GM21367 (cell line): ENCODE measurements around the gene HOXA13.

Experiments
- ATAC-seq: cut with Tn5 transposase; IDR thresholded peaks from one replicate; pipeline ENCODE4 v1.9.1; 2021; ENCODE audit not compliant: unreplicated experiment

The HOXA13 gene

DNA sequence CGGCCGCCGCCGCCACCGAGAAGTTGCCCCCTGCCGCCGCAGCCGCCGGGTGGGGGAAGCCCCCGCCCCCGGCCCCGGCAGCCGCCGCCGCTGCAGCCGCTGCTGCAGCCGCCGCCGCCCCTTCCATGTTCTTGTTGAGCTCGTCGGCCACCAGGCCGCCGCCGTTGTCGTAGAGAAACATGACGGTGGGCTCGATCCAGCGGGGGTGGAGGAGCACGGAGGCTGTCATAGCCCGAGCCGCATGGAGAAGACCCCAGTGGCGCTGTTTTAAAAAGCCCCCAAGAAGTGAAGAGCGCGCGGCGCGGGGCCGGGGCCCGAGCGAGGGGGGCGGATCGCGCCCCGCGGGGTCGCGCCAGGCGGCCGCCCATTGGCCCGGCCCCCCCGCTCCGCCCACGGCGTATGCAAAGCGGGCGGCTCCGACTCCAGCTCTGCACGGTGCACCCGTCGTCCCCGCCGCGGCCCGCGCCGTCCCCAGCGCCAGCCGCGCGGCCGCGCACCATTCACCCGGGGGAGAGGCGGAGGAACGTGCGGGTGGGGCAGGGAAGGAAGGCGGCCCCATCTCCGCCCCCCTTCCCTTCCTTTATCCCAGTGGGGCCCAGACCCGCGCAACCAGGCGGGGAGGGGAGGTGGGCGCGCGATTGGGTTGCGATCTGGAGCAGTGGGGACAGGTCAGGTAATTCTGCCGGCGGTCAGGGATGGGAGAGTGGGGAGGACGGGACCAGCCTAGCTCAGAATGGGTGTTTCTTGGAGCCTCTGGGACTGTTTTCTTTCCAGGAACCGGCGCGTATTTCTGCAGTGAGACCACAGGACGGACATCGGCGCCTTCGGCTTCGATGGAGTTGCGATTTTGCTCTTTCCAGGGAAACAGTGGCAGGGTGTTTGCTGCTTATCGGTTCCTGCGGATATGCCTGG lies at the start of gene HOXA13:
Gene HOXA13, minus strand, starts transcription at position 243 of the 912 bp plus-strand sequence. Its CDS starts 14 bp downstream, at position 229.
- no peak for ATAC-seq

DNA sequence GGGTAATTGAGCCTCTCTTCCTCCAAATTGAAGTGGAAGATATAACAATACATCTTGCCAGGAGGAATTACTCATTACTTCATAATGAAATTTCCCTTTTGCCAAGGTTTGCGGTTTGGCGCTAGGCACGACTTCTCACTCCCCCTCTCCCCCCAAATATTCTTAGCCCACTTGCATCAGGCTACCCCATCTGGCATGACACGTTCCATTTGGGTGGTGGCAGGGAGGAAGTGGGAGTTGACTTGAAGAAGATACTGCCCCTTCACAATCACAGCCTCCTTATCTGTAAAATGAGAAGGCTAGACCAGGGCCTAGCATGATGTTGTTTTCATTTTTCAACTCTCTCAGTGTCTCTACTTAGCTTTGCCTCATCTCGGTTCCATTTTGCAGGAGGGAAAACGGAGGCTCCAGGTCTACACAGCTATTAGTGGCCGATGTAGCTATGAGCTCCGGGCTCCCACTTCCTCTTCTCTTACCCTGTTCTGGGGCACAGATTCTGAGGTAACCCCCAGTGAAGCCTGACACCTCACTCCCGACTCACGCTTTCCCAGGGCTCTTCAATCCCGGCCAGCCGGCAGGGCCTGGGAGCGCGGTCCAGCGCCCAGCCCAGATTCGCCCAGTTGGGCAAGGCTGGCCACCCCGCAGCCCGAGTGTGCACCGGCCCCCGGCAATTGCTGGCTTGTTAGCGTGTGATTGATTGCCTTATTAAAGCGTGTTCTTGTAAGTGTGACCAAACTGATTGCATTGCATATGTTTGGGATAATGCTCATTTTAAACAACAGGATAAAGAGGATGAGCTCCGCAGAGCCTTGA lies 49.2 kb upstream of the HOXA13 start:
- no peak for ATAC-seq

DNA sequence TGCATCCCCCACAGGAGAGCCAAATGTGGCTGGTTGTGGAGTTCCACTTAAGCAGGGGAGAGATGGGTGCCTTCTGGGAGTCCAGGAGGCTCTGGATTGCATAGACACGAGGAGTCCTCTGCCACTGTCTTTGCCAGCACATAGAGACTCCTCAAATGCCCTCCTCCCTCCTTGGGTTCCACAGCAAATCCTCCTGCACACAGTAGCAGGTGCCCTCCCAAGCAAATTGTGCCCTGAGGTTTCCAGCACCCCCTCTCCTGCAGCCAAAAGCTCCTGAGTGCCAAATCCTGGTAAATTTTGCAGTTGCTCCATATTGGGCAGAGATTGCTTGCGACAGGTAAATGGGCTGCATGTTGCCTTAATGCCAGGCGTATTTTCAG lies 48.5 kb upstream of the HOXA13 start:
- no peak for ATAC-seq

DNA sequence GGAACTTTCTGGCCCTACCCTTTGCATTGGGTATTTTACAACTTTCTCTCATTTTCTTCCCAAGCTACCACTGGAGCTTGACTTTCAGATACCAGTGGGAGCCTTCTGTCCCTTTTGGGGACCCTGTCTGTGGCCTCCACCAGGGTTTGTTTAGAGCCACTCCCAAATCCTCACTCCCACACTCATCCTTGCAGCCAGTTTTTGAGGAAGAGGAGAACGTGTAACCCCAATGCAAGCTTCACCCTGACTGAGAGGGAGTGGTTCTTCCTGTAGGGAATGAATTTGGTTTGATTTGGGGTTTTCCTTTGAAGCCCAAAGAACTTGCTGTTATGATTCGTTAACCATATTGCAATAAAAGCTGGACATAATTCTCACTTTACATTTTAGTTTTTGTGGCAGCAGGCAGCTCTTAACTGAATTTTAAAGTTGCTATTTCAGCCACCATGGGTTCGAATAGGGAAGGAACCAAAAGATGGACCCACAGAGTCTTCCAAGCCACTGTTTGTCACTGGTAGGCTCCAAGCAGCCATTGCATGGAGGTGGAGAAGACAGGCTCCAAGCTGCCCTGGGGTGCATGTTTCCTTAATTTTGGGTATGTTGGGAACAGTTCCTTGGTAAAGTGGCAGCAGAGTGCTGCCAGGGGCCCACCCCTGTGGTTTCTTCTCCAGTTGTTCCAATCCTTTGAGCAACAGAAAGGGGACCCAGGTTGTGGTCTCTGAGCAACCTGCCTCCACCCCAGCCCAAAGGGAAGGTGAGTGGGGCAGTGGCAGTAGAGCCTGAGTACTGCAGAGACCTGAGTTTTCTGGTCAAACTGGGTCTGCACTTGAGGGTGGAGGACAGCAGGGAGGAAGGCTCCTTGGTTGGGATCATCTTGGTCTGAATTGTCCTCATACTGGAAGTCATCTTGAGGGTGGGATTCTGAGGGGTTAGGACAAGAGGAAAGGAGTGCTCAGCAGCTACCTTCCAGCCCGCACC lies 47.8 kb upstream of the HOXA13 start:
- no peak for ATAC-seq

DNA sequence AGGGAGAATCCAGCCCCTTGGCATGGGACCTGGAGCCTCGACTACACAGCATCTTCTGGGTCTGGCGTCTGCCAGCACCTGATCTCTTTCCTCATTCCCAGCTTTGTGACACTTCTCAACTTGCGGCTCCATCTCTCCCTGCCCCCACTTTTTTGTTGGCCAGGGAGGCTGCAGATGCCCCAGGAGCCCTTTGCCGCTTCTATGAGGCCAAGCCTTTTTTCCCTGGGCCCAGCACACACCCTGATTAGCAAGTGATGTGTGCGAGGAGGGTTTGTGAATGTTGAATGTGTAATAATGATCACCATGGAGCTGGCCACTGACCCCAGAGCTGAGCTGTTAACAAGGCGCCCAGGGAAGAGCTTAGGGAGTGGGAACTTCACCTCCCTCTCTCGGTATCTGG lies 47.1 kb upstream of the HOXA13 start:
- no peak for ATAC-seq

DNA sequence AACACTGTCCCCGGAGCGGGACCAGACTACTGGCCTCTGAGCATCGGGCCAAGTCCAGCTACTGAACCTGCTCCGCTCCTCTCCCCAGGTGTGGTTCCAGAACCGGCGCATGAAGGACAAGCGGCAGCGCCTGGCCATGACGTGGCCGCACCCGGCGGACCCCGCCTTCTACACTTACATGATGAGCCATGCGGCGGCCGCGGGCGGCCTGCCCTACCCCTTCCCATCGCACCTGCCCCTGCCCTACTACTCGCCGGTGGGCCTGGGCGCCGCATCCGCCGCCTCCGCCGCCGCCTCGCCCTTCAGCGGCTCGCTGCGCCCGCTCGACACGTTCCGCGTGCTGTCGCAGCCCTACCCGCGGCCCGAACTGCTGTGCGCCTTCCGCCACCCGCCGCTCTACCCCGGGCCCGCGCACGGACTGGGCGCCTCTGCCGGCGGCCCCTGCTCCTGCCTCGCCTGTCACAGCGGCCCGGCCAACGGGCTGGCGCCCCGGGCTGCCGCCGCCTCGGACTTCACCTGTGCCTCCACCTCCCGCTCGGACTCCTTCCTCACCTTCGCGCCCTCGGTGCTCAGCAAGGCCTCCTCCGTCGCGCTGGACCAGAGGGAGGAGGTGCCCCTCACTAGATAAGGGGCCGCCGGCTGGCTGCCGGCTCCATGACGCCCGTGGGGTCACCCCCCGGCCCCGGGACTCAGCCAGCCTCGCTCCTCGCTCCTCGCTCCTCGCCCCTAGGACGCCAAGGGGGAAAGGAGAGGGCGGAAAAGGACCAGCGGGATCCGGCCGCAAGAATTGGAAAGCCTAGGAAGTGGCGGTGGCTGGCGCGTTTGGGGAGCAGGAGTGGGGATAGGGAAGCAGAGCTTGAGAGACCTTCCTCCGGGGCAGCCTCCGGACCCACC lies 46.2 kb upstream of the HOXA13 start:
- no peak for ATAC-seq

DNA sequence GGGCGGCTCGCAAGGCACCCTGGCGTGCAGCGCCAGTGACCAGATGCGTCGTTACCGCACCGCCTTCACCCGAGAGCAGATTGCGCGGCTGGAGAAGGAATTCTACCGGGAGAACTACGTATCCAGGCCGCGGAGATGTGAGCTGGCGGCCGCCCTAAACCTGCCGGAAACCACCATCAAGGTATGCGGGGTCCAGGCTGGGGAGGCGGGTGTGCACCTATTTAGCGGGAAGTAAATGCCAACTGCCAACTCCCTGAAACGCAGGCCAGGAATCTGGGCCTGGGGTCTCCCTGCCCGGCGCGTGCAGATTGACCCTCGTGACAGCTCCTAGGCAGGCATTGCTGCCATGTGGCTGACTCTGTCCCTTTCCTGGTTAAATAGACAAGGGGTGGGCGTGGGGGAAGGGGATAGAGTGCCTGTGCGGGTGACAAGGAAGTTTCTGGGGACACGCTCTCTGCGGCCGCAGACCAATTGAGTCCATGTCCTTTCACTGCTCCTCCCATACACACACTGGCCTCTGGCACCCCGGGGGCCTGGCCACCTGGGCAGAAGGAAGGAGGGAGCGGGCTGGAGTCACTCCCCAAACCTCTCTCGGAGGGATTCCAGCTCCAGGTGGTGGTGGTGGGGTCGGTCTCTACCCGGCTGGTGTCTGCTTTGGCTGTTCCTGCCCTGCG lies 45.4 kb upstream of the HOXA13 start:
- no peak for ATAC-seq

DNA sequence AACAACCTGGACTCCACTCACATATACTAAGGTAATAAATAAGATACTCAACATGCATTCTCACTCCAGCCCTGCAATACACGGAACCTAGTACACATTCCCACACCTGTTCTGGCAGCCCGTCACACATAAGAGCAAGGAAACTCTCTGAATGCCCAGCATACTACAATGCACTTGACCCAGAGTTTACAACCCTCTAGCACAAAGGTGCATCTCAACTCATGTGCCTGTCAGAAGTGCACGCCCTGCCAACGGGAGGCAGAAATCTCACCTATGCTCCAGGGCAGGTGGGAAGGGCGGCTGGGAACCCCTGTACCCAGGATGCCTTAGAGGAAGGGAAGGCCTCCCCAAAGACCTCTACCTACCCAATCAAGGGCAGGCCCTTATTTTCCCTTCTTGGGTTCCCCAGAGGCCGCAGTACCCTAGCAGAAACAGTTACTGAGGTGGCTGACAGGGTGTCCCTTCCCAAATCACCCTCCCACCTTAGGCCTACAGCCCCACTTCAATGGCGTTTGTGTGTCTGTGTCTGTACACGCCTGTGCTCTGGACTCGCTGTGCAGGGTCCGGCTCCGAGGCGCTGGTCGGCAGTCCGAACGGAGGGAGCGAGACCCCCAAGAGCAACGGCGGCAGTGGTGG lies 44.7 kb upstream of the HOXA13 start:
- no peak for ATAC-seq

DNA sequence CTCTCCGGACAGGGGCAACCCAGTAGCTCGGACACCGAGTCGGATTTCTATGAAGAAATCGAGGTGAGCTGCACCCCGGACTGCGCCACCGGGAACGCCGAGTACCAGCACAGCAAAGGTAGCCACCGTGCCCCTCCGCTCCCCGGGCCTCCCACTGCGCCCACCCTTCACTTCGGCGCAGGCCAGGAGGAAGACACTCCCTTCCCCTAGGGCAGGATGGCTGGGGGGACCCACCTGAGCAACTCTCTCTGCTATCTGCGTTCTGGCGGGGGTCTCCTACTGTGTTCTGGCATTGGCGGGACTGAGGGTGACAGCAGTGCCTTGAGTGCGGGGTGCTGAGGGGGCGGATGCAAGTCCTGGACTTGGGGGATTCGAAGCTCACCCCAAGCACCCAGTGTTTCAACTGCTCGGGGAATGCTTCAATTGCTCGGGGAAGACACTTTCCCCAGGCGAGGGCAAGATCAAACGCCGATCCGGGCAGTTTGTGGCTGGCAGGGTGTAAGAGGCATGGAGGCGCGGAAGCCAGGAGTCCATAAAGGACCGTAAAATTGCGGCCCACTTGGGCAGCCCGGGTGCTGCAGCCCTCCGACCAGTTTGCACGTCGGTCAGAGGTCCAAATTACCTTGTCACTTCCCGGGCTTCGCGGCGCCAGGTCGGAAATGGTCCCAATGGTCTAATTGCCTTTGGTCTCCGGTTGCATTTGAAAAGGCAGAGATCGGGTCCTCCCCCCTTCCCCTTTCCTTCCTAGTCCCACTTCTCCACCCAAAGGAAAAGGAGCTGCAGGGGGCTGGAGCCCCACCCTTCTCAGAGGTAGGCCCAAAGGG lies 43.7 kb upstream of the HOXA13 start:
- ATAC-seq = no peak

DNA sequence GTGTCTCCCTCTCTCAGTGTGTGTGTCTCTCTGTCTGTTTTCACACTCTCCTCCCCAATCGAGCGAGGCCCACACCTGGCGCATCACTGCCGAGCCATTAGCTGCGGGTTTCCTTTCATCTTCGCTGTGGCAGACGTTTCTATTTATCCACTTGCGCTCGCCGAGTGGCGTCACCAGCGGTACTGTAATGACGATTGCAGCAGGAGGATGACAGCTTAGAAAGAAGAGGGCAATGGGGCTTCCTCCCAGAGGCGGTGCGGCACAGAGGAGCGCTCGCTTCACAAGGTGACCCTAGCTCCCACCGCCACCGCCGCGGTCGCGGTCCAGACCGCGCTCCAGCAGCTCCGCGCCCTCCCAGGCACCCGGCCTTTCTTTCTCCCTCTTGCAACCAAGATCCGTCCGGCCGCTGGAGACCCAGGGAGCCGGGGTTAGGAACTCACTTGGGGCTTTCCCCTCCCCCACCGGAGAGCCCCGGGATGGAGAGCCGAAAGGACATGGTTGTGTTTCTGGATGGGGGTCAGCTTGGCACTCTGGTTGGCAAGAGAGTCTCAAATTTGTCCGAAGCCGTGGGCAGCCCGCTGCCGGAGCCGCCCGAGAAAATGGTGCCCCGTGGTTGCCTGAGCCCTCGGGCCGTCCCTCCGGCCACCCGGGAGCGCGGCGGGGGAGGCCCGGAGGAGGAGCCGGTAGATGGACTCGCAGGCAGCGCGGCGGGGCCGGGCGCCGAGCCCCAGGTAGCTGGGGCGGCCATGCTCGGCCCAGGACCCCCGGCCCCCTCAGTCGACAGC lies 42.9 kb upstream of the HOXA13 start, which contains the start of gene EVX1:
Gene EVX1, plus strand, starts transcription at position 248 of the 785 bp plus-strand sequence. Its CDS starts 229 bp downstream, at position 477.
- no peak for ATAC-seq

DNA sequence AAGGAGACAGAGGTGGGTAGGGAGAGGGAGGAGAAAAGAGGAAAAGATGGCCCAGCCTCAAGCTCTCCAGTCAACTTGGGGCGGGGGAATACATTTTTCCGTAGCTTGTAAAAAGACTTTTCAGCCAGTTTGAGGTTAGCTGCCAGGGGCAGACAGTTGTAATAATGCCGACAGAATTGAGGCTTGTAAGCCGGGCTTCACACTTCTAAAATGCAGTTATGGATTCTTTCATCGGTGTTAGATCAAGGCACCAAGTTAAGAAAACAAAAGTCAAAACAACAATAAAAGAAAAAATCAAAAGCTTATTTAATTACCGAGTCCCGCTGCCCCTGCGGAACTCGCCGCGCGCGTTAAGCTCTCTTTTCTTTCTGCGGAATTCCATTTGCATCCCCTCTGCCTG lies 42.3 kb upstream of the HOXA13 start:
- no peak for ATAC-seq

DNA sequence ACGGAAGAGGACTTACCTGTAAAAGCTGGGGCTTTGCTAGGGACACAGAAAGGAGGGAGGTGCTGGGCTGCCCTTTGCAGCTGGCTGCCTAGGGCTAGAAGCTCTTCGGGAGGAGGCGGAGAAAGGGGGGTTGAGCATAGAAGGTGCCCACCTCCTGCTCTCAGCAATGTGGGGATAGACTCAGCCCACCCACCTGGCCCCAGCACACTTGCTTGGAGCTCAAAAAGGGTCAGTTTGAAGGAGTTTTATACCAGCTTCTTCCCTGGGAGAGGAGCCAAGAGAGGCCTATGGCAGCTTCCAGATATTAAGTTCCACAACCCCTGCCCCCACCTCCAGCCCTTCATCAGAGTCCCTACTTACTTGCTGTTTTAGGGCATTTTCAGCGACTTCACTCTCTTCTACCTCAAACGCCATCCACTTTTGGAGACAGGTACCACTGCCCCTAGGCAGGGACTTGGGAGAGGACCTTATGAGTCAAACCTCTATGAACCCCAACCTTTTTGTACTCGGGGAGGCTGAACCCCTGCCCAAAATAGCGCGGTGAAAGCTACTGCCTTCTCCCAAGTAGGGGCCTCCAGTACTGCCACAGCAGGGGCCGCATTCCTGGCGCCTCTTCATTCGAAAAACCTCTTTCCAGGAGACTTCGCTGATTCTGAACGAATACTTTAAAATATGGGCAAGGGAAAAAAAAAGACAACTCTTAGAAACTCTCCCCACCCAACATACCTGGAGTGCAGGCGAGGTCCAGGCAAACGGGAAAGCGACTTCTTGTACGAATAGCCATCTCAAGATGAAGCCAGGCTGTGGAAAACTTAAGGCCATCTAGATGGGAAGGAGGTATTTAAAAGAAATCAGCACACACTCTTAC lies 41.5 kb upstream of the HOXA13 start:
- ATAC-seq = no peak

DNA sequence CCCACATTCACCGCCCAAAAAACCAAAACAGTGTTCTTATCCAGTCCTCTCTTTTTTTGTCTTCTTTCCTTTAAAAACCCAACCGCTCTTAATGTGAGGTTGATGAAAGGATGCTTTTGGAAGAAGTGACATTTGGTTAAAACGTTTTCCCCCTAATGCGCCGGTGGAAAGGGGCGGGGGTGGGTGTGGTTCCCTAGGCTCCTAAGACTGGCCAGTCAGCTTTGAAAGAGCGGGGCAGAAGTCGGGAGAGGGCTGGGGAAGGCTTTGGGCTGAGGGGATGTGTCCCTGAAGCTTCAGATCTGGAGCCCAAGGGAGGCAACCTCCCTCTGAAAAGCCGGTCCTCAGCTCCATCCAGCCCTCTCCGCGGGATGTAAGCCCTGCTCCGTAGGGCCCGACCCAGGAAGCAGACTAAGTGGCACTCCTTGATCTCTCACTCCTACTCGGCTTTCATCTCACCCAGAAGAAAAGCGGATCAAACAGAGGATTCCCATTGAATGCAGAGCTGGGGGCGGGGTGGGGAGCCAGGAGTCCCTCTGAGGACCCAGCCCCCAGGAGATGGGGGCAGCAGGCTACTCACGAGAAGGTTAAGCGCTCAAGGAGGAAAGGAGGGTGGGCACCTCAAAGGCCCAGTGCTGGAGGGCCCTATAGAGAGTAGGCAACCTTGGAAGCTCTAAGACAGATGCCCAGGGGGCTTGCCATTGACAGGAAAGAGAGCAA lies 40.3 kb upstream of the HOXA13 start:
- ATAC-seq = no peak

DNA sequence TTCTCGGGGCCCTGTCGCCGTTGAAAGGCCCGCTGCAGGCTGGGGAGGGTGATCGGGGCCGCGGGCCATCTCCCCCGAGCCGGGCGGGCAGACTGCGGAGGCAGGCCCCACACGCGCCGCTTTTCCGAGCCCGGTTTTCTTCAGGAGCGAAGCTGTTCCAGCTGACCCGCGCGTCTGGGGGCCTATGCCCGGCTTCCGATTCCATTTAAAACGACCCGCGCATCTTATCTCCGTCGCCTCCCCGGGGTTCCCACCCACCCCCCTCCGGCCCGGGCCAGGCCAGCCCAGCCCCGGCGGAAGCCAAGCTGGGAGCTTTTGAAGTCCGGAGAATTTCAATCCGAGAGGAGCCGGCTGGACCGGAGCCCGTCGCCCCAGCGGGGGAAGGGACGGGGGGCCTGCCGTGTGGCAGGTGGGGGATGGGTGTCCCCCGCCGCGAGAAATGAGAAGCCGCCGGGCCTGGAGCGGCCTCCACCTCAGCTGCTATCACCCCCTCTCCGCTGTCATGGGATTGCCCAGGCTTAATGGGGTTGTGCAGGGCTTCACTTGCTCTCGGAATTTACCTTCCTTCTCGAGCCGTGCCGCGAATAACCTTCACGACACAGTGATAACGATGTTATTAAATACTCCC lies 39.6 kb upstream of the HOXA13 start:
- ATAC-seq = no peak

DNA sequence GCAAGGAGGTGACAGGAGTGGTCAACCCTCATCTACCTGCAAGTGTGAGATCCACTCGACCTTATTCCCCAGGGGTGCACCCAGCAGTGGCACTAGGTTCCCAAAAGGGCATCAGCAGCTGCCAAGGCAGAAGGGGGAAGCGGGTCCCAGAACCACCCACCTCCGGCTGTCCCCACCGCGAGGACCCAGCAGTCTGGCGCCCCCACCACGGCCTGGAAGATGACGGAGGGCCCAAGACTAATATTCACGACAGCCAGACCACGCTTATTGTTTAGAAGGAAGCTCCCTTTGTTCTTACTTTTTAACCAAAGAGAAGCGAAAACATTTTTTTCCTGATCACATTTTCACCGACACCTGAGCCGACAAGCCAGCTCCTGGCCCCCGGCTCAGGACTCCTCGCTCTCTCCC lies 39.1 kb upstream of the HOXA13 start:
- no peak for ATAC-seq
